GM13976 (cell line): ENCODE results near the gene MRPL40.

Source experiments
- DNase-seq: peaks from one replicate; pipeline ENCODE4 v3.0.0; 2012; ENCODE audit warnings: low spot score
- in situ Hi-C: fragments of 300-500 bp; cut with MboI; formaldehyde crosslinking; loops from one replicate; pipeline ENCODE4 v1.12.0; 2022; ENCODE audit warnings: low sequenced_read_pairs, mixed read lengths, inconsistent platforms; ENCODE audit not compliant: unreplicated experiment
- TF ChIP-seq, protein P1 (sequence below): IDR thresholded peaks from 2 replicates; pipeline ENCODE4 v1.5.1; 2012; ENCODE audit warnings: borderline replicate concordance, mild to moderate bottlenecking; ENCODE audit not compliant: insufficient read depth; ENCODE audit errors: extremely low read depth, missing control alignments, control extremely low read depth

The MRPL40 gene

DNA sequence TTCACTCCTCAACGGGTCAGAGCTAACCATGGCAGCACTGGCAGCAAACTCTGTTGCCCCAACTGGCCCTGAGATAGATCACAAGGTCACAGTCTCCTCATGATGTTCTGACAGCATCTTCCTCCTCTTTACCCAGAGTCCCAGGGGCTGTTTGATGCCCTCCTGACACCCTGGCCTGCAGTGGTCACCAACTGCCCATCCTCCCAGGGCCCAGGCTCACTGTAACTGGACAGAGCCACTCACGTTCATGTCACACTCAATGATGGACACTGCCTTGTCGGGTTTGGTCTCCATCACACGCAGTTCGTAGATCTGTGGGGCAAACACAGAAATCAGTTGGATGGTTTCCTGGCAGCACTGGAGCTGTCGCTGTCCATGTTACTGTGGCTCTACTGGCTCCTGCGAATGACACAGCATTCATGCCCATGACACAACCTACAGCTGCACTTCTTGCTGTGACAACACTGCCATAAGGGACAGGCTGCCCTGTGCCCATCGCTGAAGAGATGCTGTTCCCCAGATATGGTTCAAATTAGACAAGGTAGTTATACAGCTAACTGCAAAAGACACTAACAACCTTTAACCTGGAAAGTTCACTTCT, 25.6 kb downstream of the MRPL40 start:
- TF ChIP-seq, protein P1, sequence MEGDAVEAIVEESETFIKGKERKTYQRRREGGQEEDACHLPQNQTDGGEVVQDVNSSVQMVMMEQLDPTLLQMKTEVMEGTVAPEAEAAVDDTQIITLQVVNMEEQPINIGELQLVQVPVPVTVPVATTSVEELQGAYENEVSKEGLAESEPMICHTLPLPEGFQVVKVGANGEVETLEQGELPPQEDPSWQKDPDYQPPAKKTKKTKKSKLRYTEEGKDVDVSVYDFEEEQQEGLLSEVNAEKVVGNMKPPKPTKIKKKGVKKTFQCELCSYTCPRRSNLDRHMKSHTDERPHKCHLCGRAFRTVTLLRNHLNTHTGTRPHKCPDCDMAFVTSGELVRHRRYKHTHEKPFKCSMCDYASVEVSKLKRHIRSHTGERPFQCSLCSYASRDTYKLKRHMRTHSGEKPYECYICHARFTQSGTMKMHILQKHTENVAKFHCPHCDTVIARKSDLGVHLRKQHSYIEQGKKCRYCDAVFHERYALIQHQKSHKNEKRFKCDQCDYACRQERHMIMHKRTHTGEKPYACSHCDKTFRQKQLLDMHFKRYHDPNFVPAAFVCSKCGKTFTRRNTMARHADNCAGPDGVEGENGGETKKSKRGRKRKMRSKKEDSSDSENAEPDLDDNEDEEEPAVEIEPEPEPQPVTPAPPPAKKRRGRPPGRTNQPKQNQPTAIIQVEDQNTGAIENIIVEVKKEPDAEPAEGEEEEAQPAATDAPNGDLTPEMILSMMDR = no peak
- no peak for DNase-seq
- in situ Hi-C loops = no loop called here

DNA sequence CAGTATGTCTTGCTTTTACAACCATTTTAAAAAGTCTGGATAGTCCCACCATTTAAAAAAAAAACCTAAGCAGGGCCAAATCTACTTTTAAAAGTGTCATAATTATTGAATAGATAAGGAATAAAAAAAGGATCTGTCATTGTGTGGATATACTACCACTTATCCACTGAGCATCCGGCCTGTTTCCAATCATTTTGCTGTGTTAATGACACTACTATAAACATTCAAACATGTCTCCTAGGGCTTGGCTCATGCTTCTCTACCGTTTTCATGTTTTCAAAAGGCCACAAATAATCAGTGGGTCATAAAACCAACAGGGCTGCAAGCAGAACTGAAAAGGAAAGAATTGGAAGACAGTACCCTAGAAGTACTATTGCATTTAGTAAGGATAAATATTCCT, 27.7 kb downstream of the MRPL40 start:
- DNase-seq = no peak
- in situ Hi-C loops = no loop called here
- TF ChIP-seq, protein P1 = no peak

DNA sequence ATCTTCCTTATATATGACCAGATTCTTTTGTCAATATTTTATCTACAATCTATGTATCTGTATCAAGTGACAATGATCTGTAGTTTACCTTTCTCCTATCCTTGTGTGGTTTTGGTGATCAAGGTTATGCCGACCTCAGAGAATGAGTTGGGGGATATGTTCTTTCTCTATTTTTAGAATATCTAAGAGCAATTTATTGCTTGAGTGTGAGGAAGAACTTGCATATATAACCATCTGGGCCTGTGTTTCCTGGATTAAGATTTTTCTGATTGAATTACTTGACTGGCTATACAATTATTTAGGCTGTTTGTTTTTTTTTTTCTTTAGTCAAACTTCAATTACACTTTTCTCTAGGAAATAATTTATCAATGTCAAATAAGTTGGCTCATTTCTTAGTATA, 29.2 kb downstream of the MRPL40 start:
- TF ChIP-seq, protein P1 = no peak
- in situ Hi-C loops = no loop called here
- no peak for DNase-seq

DNA sequence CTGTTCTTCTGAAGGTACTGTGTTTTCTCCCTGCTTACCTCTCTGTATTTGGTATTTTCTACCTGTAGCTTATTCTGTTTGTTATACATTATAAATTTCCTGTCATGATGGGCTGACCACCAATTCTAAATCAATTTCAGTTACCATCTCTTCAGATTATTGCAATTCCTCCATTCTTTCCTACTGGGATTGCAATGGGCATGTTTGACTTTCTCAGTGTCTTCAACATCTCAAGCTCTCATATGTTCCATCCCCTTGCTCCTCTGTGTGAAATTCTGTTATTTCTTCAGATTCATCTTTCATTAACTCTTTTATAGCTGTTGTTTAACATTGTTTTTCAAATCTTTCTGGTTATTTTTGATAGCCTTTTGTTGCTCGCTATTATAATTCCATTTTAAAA, 30.7 kb downstream of the MRPL40 start:
- in situ Hi-C loops = no loop called here
- DNase-seq = no peak
- TF ChIP-seq, protein P1 = no peak

DNA sequence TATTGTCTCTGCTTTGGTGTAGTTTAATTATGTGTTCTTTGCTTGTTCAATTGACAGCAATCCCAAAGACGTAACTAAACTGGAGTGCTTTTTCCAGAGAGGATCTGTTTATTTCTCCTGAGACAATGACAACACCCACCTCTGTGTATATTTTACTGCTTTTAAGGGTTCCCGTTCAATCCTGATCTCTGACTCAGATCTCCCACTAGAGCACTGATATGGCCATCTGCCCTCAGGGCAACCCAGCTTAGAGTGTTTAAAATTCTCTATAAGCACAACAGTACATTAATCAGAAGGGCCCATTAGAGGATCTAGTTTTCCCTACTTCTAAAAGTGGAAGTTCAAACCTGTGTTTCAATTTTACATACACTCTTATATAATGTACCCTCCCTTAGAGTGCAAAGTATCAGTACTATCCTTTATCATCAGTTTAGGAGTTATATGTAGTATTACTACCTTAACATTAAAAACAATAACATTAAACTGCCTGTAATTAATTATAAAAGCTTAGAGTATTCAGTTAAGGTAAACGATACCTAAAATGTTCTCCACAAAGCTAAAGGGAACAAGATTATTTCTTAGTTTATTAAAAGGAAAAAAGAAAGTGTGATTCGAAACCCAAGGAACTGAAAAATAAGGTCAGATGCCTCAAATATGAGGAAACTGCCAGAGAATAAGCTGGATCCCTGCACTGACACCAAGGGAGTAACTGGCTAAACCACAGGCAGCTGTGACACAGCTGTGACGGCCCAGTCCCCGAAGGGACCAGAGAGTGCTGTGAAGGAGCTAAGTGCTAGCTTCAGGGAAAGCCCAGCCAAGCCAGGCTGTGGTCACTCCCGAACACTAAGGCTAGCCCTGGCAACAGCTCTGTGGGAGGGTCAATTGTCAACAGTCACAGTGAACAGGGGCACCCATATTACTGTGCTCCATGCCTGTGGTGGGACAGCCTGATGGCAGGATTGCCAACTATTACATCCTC, 31.4 kb downstream of the MRPL40 start:
- DNase-seq = no peak
- in situ Hi-C loops = no loop called here
- TF ChIP-seq, protein P1 = no peak

DNA sequence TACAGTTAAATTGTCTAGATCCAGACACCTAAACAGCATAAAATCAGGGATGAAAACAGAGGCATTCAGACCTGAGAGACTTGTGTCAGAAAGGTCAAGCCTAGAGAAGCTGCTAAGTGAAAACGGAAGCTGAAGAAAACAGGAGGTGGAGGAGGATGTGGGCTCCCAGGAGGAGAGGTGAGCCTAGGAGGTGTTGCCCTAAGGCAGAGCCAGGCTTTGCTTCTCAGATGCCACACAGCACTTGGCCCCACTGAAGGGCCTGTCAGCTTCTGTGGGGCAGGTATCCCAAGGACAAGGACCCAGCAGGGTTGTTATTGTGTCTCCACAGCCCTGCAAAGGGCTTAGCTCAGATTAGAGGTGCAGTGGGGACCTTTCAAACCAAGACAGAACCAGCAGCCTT, 32.2 kb downstream of the MRPL40 start:
- in situ Hi-C loops = no loop called here
- no peak for DNase-seq
- TF ChIP-seq, protein P1 = no peak
